Endothelial cell of hepatic sinusoid (primary cell): ENCODE data around the gene TOM1.

Experiments used
- in situ Hi-C: cut with HindIII; loops from 2 replicates; pipeline ENCODE4 v1.10.0; 2017; ENCODE audit warnings: low sequenced_read_pairs

The TOM1 gene

GRCh38 chr22:35343664-35344550 is 44.2 kb downstream of the TOM1 start:
- in situ Hi-C loops: loop anchor here (5.0 kb wide), 1 partner anchor 83 kb away; no protein-coding TSS in a partner anchor

- in situ Hi-C loops: loop anchor here (5.0 kb wide), 1 partner anchor 82 kb away; no protein-coding TSS in a partner anchor
Observed at GRCh38 chr22:35344956-35345690, 45.4 kb downstream of the TOM1 start.

- in situ Hi-C loops: no loop called here
Observed at GRCh38 chr22:35345808-35346505, 46.3 kb downstream of the TOM1 start.

- in situ Hi-C loops: no loop called here
Observed at GRCh38 chr22:35346596-35347220, 47.0 kb downstream of the TOM1 start.

- in situ Hi-C loops: no loop called here
Observed at GRCh38 chr22:35347462-35347861, 47.8 kb downstream of the TOM1 start.

- in situ Hi-C loops: no loop called here
Observed at GRCh38 chr22:35348026-35348590, 48.4 kb downstream of the TOM1 start.

GRCh38 chr22:35348703-35349102 is 49.0 kb downstream of the TOM1 start:
- in situ Hi-C loops: no loop called here

GRCh38 chr22:35349368-35349703 is 49.6 kb downstream of the TOM1 start:
- in situ Hi-C loops: no loop called here

- in situ Hi-C loops: no loop called here
Observed at GRCh38 chr22:35349704-35350538, 50.2 kb downstream of the TOM1 start.

- in situ Hi-C loops: no loop called here
Observed at GRCh38 chr22:35350539-35351503, 51.1 kb downstream of the TOM1 start.

- in situ Hi-C loops: no loop called here
Observed at GRCh38 chr22:35352214-35353111, 52.8 kb downstream of the TOM1 start.

- in situ Hi-C loops: no loop called here
Observed at GRCh38 chr22:35353318-35353717, 53.6 kb downstream of the TOM1 start.

GRCh38 chr22:35354068-35354467 is 54.4 kb downstream of the TOM1 start:
- in situ Hi-C loops: no loop called here

GRCh38 chr22:35357883-35358621 is 58.4 kb downstream of the TOM1 start:
- in situ Hi-C loops: no loop called here

- in situ Hi-C loops: no loop called here
Observed at GRCh38 chr22:35359380-35360065, 59.8 kb downstream of the TOM1 start.

GRCh38 chr22:35361001-35361558 is 61.4 kb downstream of the TOM1 start:
- in situ Hi-C loops: no loop called here
